Panc1 (cell line): ENCODE measurements around the gene CLCNKA. TPM values are rescaled to one million over a fixed set of nuclear protein-coding genes. Genes with fewer than 3 reads are reported as not detected.
"Not testable (repeated sequence)": the region's sequence is repeated elsewhere in the genome, so short reads cannot be mapped to it uniquely, and the experiment has no call there.

Source experiments
- ATAC-seq: fragments of 200-7000 bp; cut with Tn5 transposase; 2 replicates; pipeline ENCODE4 v1.9.1; 2020; ENCODE audit warnings: mild to moderate bottlenecking, moderate library complexity
- BruUV-seq: library from RNA; stranded (reverse); fragments of 400-500 nt; replicated peaks from 2 replicates; lab custom pipeline; 2021; lab: Mats Ljungman, UMichigan
- CTCF ChIA-PET: fragments of 300-600 bp; sonication (Branson Sonifier 250); formaldehyde crosslinking; loops from one replicate; lab custom pipeline; 2022; ENCODE audit warnings: antibody characterized with exemption; lab: Charles Lee
- POLR2A ChIA-PET: fragments of 300-600 bp; sonication (Branson Sonifier 250); formaldehyde crosslinking; loops from one replicate; lab custom pipeline; 2022; ENCODE audit warnings: antibody characterized with exemption; lab: Charles Lee
- DNase-seq: peaks from one replicate; pipeline ENCODE4 v3.0.0-alpha.2; 2010; ENCODE audit warnings: low read depth, low spot score
- H3K27ac ChIP-seq: 2 replicates; pipeline ENCODE4 v1.5.1; 2011; ENCODE audit warnings: mild to moderate bottlenecking, low read length, inconsistent platforms
- H3K27me3 ChIP-seq: fragments of 200-500 bp; sonication (Bioruptor generic); 2 replicates; pipeline ENCODE4 v1.6.0; 2014; ENCODE audit warnings: low read length, inconsistent platforms; ENCODE audit not compliant: control insufficient read depth, insufficient read depth
- H3K36me3 ChIP-seq: fragments of 200-500 bp; sonication (Bioruptor generic); 2 replicates; pipeline ENCODE4 v1.5.1; 2014; ENCODE audit warnings: inconsistent platforms, mild to moderate bottlenecking, low read length, moderate library complexity; ENCODE audit not compliant: control insufficient read depth, insufficient read depth
- H3K4me1 ChIP-seq: 2 replicates; pipeline ENCODE4 v1.5.1; 2011; ENCODE audit warnings: inconsistent platforms, mild to moderate bottlenecking, low read length, moderate library complexity; ENCODE audit not compliant: control insufficient read depth, insufficient read depth
- H3K4me3 ChIP-seq, 2 experiments: 2 replicates each; pipeline ENCODE4 v1.5.1; 2011 to 2012; ENCODE audit warnings: low read depth in 2 of 2, low read length in 2 of 2, mild to moderate bottlenecking in 2 of 2, inconsistent platforms in 1 of 2, moderate library complexity in 1 of 2
- H3K9me3 ChIP-seq: fragments of 200-500 bp; sonication (Bioruptor generic); 2 replicates; pipeline ENCODE4 v1.5.1; 2014; ENCODE audit warnings: low read depth, mild to moderate bottlenecking, inconsistent platforms, low read length, moderate library complexity; ENCODE audit not compliant: control insufficient read depth, insufficient read depth
- POLR2AphosphoS5 ChIP-seq: IDR thresholded peaks from 2 replicates; pipeline ENCODE4 v1.6.1; 2012; ENCODE audit warnings: mild to moderate bottlenecking, low read depth, low read length, moderate library complexity
- SIN3A ChIP-seq: IDR thresholded peaks from 2 replicates; pipeline ENCODE4 v1.6.1; 2012; ENCODE audit warnings: low read depth, mild to moderate bottlenecking, low read length, moderate library complexity, borderline replicate concordance; ENCODE audit not compliant: insufficient read depth
- TCF7L2 ChIP-seq: IDR thresholded peaks from 2 replicates; pipeline ENCODE4 v1.6.1; 2011; ENCODE audit warnings: mild to moderate bottlenecking, low read depth, low read length, inconsistent platforms
- in situ Hi-C: cut with HindIII; loops from 2 replicates; pipeline ENCODE4 v1.10.0; 2016; ENCODE audit warnings: low sequenced_read_pairs, low pct_unique_long_range_greater_than_20kb
- intact Hi-C: fragments of 100-400 bp; cut with micrococcal nuclease; formaldehyde crosslinking; loops from one replicate; pipeline ENCODE4 v1.10.0; 2022; ENCODE audit not compliant: unreplicated experiment
- total RNA-seq: library from RNA; stranded (reverse); gene quantifications from one replicate; pipeline ENCODE4 v1.2.1, GENCODE V29; 2021; ENCODE audit not compliant: unreplicated experiment
- TF ChIP-seq, protein P1 (sequence below), 2 experiments: IDR thresholded peaks; 2 replicates each; pipeline ENCODE4 v1.6.1; 2011 to 2012; ENCODE audit warnings: low read depth in 2 of 2, control low read depth in 1 of 2, low read length in 1 of 2, mild to moderate bottlenecking in 1 of 2, moderate library complexity in 1 of 2; ENCODE audit not compliant: insufficient read depth in 1 of 2
- TF ChIP-seq, protein P2 (sequence below): fragments of 450-650 bp; IDR thresholded peaks from 2 replicates; pipeline ENCODE4 v1.5.1; 2017; ENCODE audit warnings: mild to moderate bottlenecking

Gene CLCNKA
- total RNA-seq, 1 experiment from 2014 or later = 0.57 TPM

DNA sequence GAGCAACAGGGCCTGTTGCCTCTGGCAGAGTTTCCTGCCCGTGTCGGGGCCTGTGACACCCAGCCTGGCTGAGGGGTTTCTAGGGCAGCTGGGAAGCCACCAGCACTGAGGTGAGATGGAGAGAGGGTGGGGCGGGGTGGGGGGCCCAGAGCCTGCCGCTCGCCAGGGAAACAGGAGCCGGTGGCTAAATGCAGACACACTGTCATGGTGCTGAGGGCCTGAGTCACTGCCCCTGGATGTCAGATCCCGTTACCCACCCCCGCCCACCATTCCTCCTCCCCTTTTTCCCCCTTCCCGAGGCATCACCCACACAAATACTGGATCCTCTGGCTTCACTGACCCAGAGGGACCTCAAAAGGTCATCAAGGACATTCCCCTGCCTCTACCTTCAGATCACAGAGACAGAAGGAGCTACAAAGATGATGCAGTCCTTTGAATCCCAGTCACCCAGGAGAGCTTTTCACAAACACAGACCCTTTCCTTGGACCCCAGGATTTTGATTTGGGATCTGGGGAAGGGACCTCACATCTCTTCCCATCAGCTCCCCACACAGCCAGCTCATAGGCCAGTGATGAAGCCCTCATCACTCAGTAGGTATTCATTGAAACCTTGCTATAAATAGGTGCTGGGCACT, 2.1 kb upstream of the CLCNKA start:
- TF ChIP-seq POLR2AphosphoS5 (no peak), TCF7L2 (no peak), SIN3A (no peak)
- TF ChIP-seq, protein P1, sequence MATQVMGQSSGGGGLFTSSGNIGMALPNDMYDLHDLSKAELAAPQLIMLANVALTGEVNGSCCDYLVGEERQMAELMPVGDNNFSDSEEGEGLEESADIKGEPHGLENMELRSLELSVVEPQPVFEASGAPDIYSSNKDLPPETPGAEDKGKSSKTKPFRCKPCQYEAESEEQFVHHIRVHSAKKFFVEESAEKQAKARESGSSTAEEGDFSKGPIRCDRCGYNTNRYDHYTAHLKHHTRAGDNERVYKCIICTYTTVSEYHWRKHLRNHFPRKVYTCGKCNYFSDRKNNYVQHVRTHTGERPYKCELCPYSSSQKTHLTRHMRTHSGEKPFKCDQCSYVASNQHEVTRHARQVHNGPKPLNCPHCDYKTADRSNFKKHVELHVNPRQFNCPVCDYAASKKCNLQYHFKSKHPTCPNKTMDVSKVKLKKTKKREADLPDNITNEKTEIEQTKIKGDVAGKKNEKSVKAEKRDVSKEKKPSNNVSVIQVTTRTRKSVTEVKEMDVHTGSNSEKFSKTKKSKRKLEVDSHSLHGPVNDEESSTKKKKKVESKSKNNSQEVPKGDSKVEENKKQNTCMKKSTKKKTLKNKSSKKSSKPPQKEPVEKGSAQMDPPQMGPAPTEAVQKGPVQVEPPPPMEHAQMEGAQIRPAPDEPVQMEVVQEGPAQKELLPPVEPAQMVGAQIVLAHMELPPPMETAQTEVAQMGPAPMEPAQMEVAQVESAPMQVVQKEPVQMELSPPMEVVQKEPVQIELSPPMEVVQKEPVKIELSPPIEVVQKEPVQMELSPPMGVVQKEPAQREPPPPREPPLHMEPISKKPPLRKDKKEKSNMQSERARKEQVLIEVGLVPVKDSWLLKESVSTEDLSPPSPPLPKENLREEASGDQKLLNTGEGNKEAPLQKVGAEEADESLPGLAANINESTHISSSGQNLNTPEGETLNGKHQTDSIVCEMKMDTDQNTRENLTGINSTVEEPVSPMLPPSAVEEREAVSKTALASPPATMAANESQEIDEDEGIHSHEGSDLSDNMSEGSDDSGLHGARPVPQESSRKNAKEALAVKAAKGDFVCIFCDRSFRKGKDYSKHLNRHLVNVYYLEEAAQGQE (IDR thresholded peaks at IDR 0.05; ENCODE audit: insufficient read depth in 1 of 2, low read depth in 2 of 2, low read length in 1 of 2) = no peak
- TF ChIP-seq, protein P2, sequence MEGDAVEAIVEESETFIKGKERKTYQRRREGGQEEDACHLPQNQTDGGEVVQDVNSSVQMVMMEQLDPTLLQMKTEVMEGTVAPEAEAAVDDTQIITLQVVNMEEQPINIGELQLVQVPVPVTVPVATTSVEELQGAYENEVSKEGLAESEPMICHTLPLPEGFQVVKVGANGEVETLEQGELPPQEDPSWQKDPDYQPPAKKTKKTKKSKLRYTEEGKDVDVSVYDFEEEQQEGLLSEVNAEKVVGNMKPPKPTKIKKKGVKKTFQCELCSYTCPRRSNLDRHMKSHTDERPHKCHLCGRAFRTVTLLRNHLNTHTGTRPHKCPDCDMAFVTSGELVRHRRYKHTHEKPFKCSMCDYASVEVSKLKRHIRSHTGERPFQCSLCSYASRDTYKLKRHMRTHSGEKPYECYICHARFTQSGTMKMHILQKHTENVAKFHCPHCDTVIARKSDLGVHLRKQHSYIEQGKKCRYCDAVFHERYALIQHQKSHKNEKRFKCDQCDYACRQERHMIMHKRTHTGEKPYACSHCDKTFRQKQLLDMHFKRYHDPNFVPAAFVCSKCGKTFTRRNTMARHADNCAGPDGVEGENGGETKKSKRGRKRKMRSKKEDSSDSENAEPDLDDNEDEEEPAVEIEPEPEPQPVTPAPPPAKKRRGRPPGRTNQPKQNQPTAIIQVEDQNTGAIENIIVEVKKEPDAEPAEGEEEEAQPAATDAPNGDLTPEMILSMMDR = no peak
- intact Hi-C loops = no loop called here
- Histone ChIP-seq H3K9me3 (no peaks in the 10 kb centered on the region), H3K36me3 (no peaks in the 10 kb centered on the region), H3K4me3 (no peak overlapping the region), H3K27ac (no peak overlapping the region; the same call in 1 of the 2 replicates), H3K27me3 (no peaks in the 10 kb centered on the region), H3K4me1 (peaks cover 23% of the 10 kb centered on the region)
- in situ Hi-C loops = no loop called here
- DNase-seq = no peak
- ATAC-seq = no peak
- no TSS peak for BruUV-seq
- CTCF ChIA-PET = interaction anchor here (0.6 kb wide), 1 partner anchor 155 kb away, joined by 9 read pairs; no protein-coding TSS in a partner anchor
- POLR2A ChIA-PET = no interaction called here

DNA sequence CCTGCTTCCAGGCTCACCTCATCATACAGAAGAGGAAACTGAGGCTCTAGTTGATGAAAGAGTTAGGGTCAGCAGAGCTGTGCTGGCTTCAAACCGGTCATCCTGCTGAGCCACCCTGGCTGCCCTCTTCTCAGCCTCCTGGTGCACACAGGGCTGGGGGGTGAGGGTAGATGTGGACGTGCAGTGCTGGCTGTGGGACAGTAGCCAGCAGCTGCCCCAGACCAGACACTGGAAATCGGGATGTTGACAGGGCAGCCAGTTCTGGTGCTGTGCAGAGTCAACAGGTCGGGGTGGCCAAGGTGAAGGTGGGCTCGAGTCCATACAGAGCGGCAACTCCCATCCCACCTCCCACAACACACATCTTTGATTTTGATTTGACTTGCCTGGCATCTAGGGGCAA, 1.5 kb upstream of the CLCNKA start:
- DNase-seq = no peak
- intact Hi-C loops (no loop called here), in situ Hi-C loops (no loop called here)
- Histone ChIP-seq H3K36me3 (no peaks in the 10 kb centered on the region), H3K9me3 (no peaks in the 10 kb centered on the region), H3K4me1 (peaks cover 17% of the 10 kb centered on the region), H3K4me3 (no peak overlapping the region), H3K27me3 (no peaks in the 10 kb centered on the region), H3K27ac (no peak overlapping the region)
- CTCF ChIA-PET = no interaction called here
- BruUV-seq = no TSS peak
- ATAC-seq = no peak
- TF ChIP-seq, protein P1 (IDR thresholded peaks at IDR 0.05; ENCODE audit: insufficient read depth in 1 of 2, low read depth in 2 of 2, low read length in 1 of 2) = no peak
- TF ChIP-seq SIN3A (no peak), TCF7L2 (no peak)
- POLR2A ChIA-PET = no interaction called here

DNA sequence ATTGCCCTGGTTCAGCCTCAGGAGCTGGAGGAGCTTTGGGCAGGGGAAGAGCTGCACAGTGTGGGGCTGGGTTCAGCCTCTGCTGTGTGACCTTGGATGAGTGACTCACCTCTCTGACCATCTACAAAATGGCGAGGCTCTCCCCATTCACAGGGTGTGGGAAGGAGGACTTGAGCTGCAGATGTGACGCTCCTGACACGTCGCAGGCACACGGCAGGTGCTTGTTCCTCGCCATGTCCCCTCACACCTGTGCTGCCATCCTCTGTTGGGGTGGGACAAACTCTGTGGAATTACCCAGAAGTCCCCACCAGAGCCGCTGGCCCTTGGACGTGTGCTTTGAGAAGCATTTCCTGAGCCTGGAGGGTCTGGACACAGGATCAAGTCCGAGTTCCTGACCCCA, 958 bp upstream of the CLCNKA start:
- H3K27me3 ChIP-seq, H3K9me3 ChIP-seq, ATAC-seq, CTCF ChIA-PET, H3K4me3 ChIP-seq, in situ Hi-C loops, POLR2A ChIA-PET, H3K36me3 ChIP-seq, BruUV-seq, intact Hi-C loops, DNase-seq, H3K27ac ChIP-seq: not testable (repeated sequence)
- peaks cover 13% of the 10 kb centered on the region for H3K4me1 ChIP-seq
